MCF 10A (cell line): ENCODE data around the gene KIF6. TPM values are rescaled to one million over a fixed set of nuclear protein-coding genes. Genes with fewer than 3 reads are reported as not detected.
A peak's percentile ranks its signal among the peaks of the same experiment; 100 is the strongest.

Source experiments
- BruUV-seq: library from RNA; stranded (reverse); fragments of 400-500 nt; replicated peaks from 2 replicates; lab custom pipeline; 2021; lab: Mats Ljungman, UMichigan
- CTCF ChIA-PET: fragments of 300-600 bp; sonication (Branson Sonifier 250); formaldehyde crosslinking; extraction: SDS; loops from one replicate; lab custom pipeline; 2021; ENCODE audit warnings: antibody characterized with exemption, inconsistent platforms; lab: Yijun Ruan, JAX
- POLR2A ChIA-PET: fragments of 300-600, 350-650 bp; sonication (Branson Sonifier 250); formaldehyde crosslinking; extraction: SDS; loops from one replicate; lab custom pipeline; 2020; ENCODE audit warnings: antibody characterized with exemption, inconsistent platforms; lab: Yijun Ruan, JAX
- DNase-seq: peaks from one replicate; pipeline ENCODE4 v3.0.0-alpha.2; 2018; ENCODE audit not compliant: unreplicated experiment
- H3K27ac Mint-ChIP-seq: one replicate; pipeline ENCODE4 v1.8.0; 2022; ENCODE audit warnings: mild to moderate bottlenecking, low read depth, mixed read lengths; ENCODE audit not compliant: unreplicated experiment
- H3K27me3 Mint-ChIP-seq: one replicate; pipeline ENCODE4 v1.8.0; 2022; ENCODE audit warnings: mixed read lengths; ENCODE audit not compliant: insufficient read depth, unreplicated experiment
- H3K36me3 Mint-ChIP-seq: one replicate; pipeline ENCODE4 v1.8.0; 2022; ENCODE audit warnings: mild to moderate bottlenecking, moderate library complexity, mixed read lengths; ENCODE audit not compliant: insufficient read depth, unreplicated experiment
- H3K4me1 Mint-ChIP-seq: one replicate; pipeline ENCODE4 v1.8.0; 2022; ENCODE audit warnings: mixed read lengths; ENCODE audit not compliant: insufficient read depth, unreplicated experiment
- H3K4me3 Mint-ChIP-seq: one replicate; pipeline ENCODE4 v1.8.0; 2022; ENCODE audit warnings: mild to moderate bottlenecking, moderate library complexity, mixed read lengths; ENCODE audit not compliant: unreplicated experiment
- H3K9me3 Mint-ChIP-seq: one replicate; pipeline ENCODE4 v1.8.0; 2022; ENCODE audit warnings: mixed read lengths; ENCODE audit not compliant: unreplicated experiment
- CTCF ChIP-seq: fragments of 200-600 bp; IDR thresholded peaks from one replicate; pipeline ENCODE4 v1.8.0; 2022; ENCODE audit warnings: antibody characterized with exemption, mild to moderate bottlenecking; ENCODE audit not compliant: unreplicated experiment
- intact Hi-C: fragments of 100-400 bp; cut with micrococcal nuclease; formaldehyde crosslinking; loops from 2 replicates; pipeline ENCODE4 v1.14.1; 2022
- total RNA-seq: library from RNA; stranded (reverse); gene quantifications from 2 replicates; pipeline ENCODE4 v1.2.3, GENCODE V29; 2022

The KIF6 gene
- total RNA-seq, 1 experiment from 2014 or later = 0.91 TPM

GRCh38 chr6:39357998-39358686 is 367.1 kb downstream of the KIF6 start:
- Mint-ChIP-seq H3K9me3 (no peaks in the 10 kb centered on the region), H3K27me3 (no peaks in the 10 kb centered on the region), H3K4me3 (no peak overlapping the region), H3K4me1 (peaks cover 8% of the 10 kb centered on the region), H3K36me3 (no peaks in the 10 kb centered on the region), H3K27ac (no peak overlapping the region)
- ChIA-PET CTCF (interaction anchor here (0.6 to 1.4 kb wide), 6 partner anchors 10 to 534 kb away, joined by 3 to 5 read pairs (median 3); no protein-coding TSS in a partner anchor), POLR2A (no interaction called here)
- intact Hi-C loops = no loop called here
- BruUV-seq = no TSS peak
- DNase-seq = peak; percentile 57
- TF ChIP-seq CTCF = no peak

GRCh38 chr6:39353698-39354315 is 371.4 kb downstream of the KIF6 start:
- H3K4me3 Mint-ChIP-seq = no peak overlapping the region
- TF ChIP-seq CTCF = no peak
- no peaks in the 10 kb centered on the region for H3K4me1 Mint-ChIP-seq
- intact Hi-C loops = no loop called here
- no TSS peak for BruUV-seq
- ChIA-PET CTCF (interaction anchor here (0.6 to 7.5 kb wide), 4 partner anchors 8 to 1997 kb away, joined by 3 to 58 read pairs (median 4); no protein-coding TSS in a partner anchor), POLR2A (no interaction called here)
- no peak overlapping the region for H3K27ac Mint-ChIP-seq
- no peaks in the 10 kb centered on the region for H3K9me3 Mint-ChIP-seq
- H3K36me3 Mint-ChIP-seq = no peaks in the 10 kb centered on the region
- no peaks in the 10 kb centered on the region for H3K27me3 Mint-ChIP-seq
- no peak for DNase-seq

GRCh38 chr6:39350723-39351505 is 374.3 kb downstream of the KIF6 start:
- TF ChIP-seq CTCF = no peak
- Mint-ChIP-seq H3K27ac (no peak overlapping the region), H3K27me3 (no peaks in the 10 kb centered on the region), H3K9me3 (no peaks in the 10 kb centered on the region), H3K36me3 (no peaks in the 10 kb centered on the region), H3K4me3 (no peak overlapping the region), H3K4me1 (no peaks in the 10 kb centered on the region)
- DNase-seq = no peak
- BruUV-seq = no TSS peak
- ChIA-PET CTCF (interaction anchor here (0.6 to 7.5 kb wide), 5 partner anchors 11 to 1708 kb away, joined by 3 to 58 read pairs (median 3); no protein-coding TSS in a partner anchor), POLR2A (no interaction called here)
- intact Hi-C loops = no loop called here

GRCh38 chr6:39348740-39349139 is 376.5 kb downstream of the KIF6 start:
- BruUV-seq = no TSS peak
- no peaks in the 10 kb centered on the region for H3K27me3 Mint-ChIP-seq
- H3K36me3 Mint-ChIP-seq = no peaks in the 10 kb centered on the region
- intact Hi-C loops = loop anchor here (5.0 kb wide), 1 partner anchor 1724 kb away; the partner anchor contains the start of genes NFYA and OARD1
- no peak for DNase-seq
- no peak for TF ChIP-seq CTCF
- CTCF ChIA-PET = interaction anchor here (0.5 to 7.5 kb wide), 18 partner anchors 9 to 1692 kb away, joined by 3 to 58 read pairs (median 4); no protein-coding TSS in a partner anchor
- H3K4me3 Mint-ChIP-seq = no peak overlapping the region
- H3K9me3 Mint-ChIP-seq = no peaks in the 10 kb centered on the region
- no peaks in the 10 kb centered on the region for H3K4me1 Mint-ChIP-seq
- H3K27ac Mint-ChIP-seq = no peak overlapping the region
- POLR2A ChIA-PET = no interaction called here
